CD14-positive monocyte (primary cell): ENCODE data around the gene ASF1B. TPM values are rescaled to one million over a fixed set of nuclear protein-coding genes. Genes with fewer than 3 reads are reported as not detected.

ENCODE experiments used
- DNase-seq, 3 donors: peaks; one replicate each; pipeline ENCODE4 v3.0.0-alpha.2; 2011 to 2022
- H2AFZ ChIP-seq: 2 replicates; pipeline ENCODE4 v1.6.0; 2012; ENCODE audit warnings: mild to moderate bottlenecking, low read depth, low read length, inconsistent platforms; ENCODE audit not compliant: insufficient read depth, poor library complexity, severe bottlenecking
- H3K27ac ChIP-seq, 2 donors: 1 replicate in 1 of 2; 2 replicates in 1 of 2; pipeline ENCODE4 v1.5.1; 2012 to 2013; ENCODE audit warnings: low read length in 2 of 2, control low read depth in 1 of 2, inconsistent platforms in 1 of 2, low read depth in 1 of 2, mild to moderate bottlenecking in 1 of 2
- H3K27me3 ChIP-seq, 2 donors: one replicate each; pipeline versions ENCODE4 v1.6.0 to v1.6.1; 2011 to 2013; ENCODE audit warnings: low read length in 2 of 2; ENCODE audit not compliant: control insufficient read depth in 2 of 2, insufficient read depth in 2 of 2
- H3K36me3 ChIP-seq, 2 donors: replicated peaks in 1 of 2; 1 replicate in 1 of 2; 2 replicates in 1 of 2; pipeline versions ENCODE4 v1.5.1 to v1.6.1; 2012 to 2013; ENCODE audit warnings: low read length in 2 of 2, control low read depth in 1 of 2, inconsistent platforms in 1 of 2, mild to moderate bottlenecking in 1 of 2; ENCODE audit not compliant: insufficient read depth in 2 of 2, control insufficient read depth in 1 of 2
- H3K4me1 ChIP-seq, 2 donors: 1 replicate in 1 of 2; 2 replicates in 1 of 2; pipeline versions ENCODE4 v1.5.1 to v1.6.1; 2012 to 2013; ENCODE audit warnings: low read length in 2 of 2, control low read depth in 1 of 2, inconsistent platforms in 1 of 2, mild to moderate bottlenecking in 1 of 2, moderate library complexity in 1 of 2; ENCODE audit not compliant: insufficient read depth in 2 of 2, control insufficient read depth in 1 of 2
- H3K4me2 ChIP-seq: replicated peaks from 2 replicates; pipeline ENCODE3; 2012; ENCODE audit warnings: low read length, moderate library complexity, mild to moderate bottlenecking; ENCODE audit not compliant: poor library complexity, severe bottlenecking; ENCODE audit errors: extremely low read depth
- H3K4me3 ChIP-seq, 3 experiments: fragments of 200-600 bp in 1 of 3; sonication (generic) in 1 of 3; replicated peaks in 1 of 3; 1 replicate in 2 of 3; 2 replicates in 1 of 3; pipeline ENCODE4 v1.5.1; 2011 to 2013; ENCODE audit warnings: low read length in 3 of 3, mild to moderate bottlenecking in 3 of 3, control low read depth in 2 of 3, low read depth in 2 of 3, inconsistent platforms in 1 of 3, moderate library complexity in 1 of 3
- H3K79me2 ChIP-seq: 2 replicates; pipeline ENCODE4 v1.6.0; 2012; ENCODE audit warnings: mild to moderate bottlenecking, control low read depth, inconsistent platforms, low read length, moderate library complexity; ENCODE audit not compliant: insufficient read depth
- H3K9ac ChIP-seq: 2 replicates; pipeline ENCODE4 v1.6.0; 2017; ENCODE audit warnings: low read length, mild to moderate bottlenecking; ENCODE audit not compliant: insufficient read depth, poor library complexity, severe bottlenecking
- H3K9me3 ChIP-seq, 2 donors: replicated peaks in 1 of 2; 1 replicate in 1 of 2; 2 replicates in 1 of 2; pipeline versions ENCODE4 v1.5.1 to v1.6.1; 2012 to 2013; ENCODE audit warnings: low read length in 2 of 2, control low read depth in 1 of 2; ENCODE audit not compliant: control insufficient read depth in 1 of 2, insufficient read depth in 1 of 2
- H4K20me1 ChIP-seq: 2 replicates; pipeline ENCODE4 v1.6.0; 2012; ENCODE audit warnings: mild to moderate bottlenecking, low read length, control low read depth, moderate library complexity; ENCODE audit not compliant: insufficient read depth
- H3K27ac Mint-ChIP-seq, 7 donors: one replicate each; pipeline ENCODE4 v1.8.0; 2020; ENCODE audit warnings: mild to moderate bottlenecking in 7 of 7, mixed read lengths in 7 of 7, moderate library complexity in 6 of 7, inconsistent platforms in 2 of 7
- H3K27me3 Mint-ChIP-seq, 3 donors: one replicate each; pipeline ENCODE4 v1.8.0; 2021 to 2022; ENCODE audit warnings: low read depth in 3 of 3, mild to moderate bottlenecking in 3 of 3, mixed read lengths in 3 of 3, moderate library complexity in 3 of 3, inconsistent platforms in 1 of 3
- H3K36me3 Mint-ChIP-seq, 2 donors: one replicate each; pipeline ENCODE4 v1.8.0; 2020; ENCODE audit warnings: mixed read lengths in 2 of 2, inconsistent platforms in 1 of 2, mild to moderate bottlenecking in 1 of 2
- H3K4me1 Mint-ChIP-seq: one replicate; pipeline ENCODE4 v1.8.0; 2020; ENCODE audit warnings: mild to moderate bottlenecking, mixed read lengths
- H3K4me3 Mint-ChIP-seq, 2 donors: one replicate each; pipeline ENCODE4 v1.8.0; 2020; ENCODE audit warnings: mild to moderate bottlenecking in 2 of 2, mixed read lengths in 2 of 2, moderate library complexity in 1 of 2
- H3K9me3 Mint-ChIP-seq, 7 donors: one replicate each; pipeline ENCODE4 v1.8.0; 2020 to 2022; ENCODE audit warnings: mixed read lengths in 7 of 7, mild to moderate bottlenecking in 6 of 7, moderate library complexity in 6 of 7, inconsistent platforms in 2 of 7
- CTCF ChIP-seq: fragments of 200-600 bp; IDR thresholded peaks from one replicate; pipeline ENCODE4 v1.8.0; 2022; ENCODE audit warnings: antibody characterized with exemption, mild to moderate bottlenecking
- WGBS: methylation state at CpG from one replicate; pipeline ENCODE4 v1.1.5; 2013; ENCODE audit warnings: missing lambda C conversion rate; ENCODE audit not compliant: insufficient coverage; 5-methylcytosine and 5-hydroxymethylcytosine counted together
- intact Hi-C, 2 donors: fragments of 100-400 bp; cut with micrococcal nuclease; formaldehyde crosslinking; loops; one replicate each; pipeline versions ENCODE4 v1.15.0 to v1.15.1; 2023
- polyA plus RNA-seq, 3 donors: library from polyadenylated mRNA; depleted of rRNA in 1 of 3; unstranded in 2 of 3; stranded (reverse) in 1 of 3; fragments of 300-500 nt in 2 of 3; fragments of >200 nt in 1 of 3; fragmentation: Illumina TruSeq in 2 of 3; gene quantifications; 1 replicate in 2 of 3; 2 replicates in 1 of 3; pipeline ENCODE4 v1.2.3, GENCODE V29; 2012 to 2021

Gene ASF1B
- polyA plus RNA-seq, 3 donors, result 6.3 to 13.4 (median 9.2) TPM

- peaks cover 0 to 22% of the 10 kb centered on the region in 2 donors for H3K27me3 ChIP-seq
- peak overlapping the region; percentile 91 for H2AFZ ChIP-seq
- intact Hi-C loops, result loop anchor here in 1 of 2 donors (5.0 kb wide), 1 partner anchor 191 kb away; no protein-coding TSS in a partner anchor
- peaks cover 61 to 67% of the 10 kb centered on the region in 2 donors for H3K4me1 ChIP-seq
- DNase-seq, result peak; percentile 65 to 66 (median 66)
- Mint-ChIP-seq H3K4me3 (peak overlapping the region; percentile 97 to 99), H3K27ac (peak overlapping the region in 4 of 7 donors; percentile 79 to 89 (median 87)), H3K36me3 (peaks cover 0 to 3% of the 10 kb centered on the region in 2 donors), H3K9me3 (no peaks in the 10 kb centered on the region), H3K4me1 (peaks cover 46% of the 10 kb centered on the region), H3K27me3 (peaks cover 18 to 45% (median 34%) of the 10 kb centered on the region in 3 donors)
- peak overlapping the region; percentile 27 to 56 for H3K27ac ChIP-seq
- H4K20me1 ChIP-seq, result no peaks in the 10 kb centered on the region
- H3K79me2 ChIP-seq, result no peaks in the 10 kb centered on the region
- H3K4me2 ChIP-seq, result peak overlapping the region; percentile 100
- WGBS, result under 1% methylated on average over 106 of the region's 106 CpGs
- no peaks in the 10 kb centered on the region for H3K36me3 ChIP-seq
- peak; percentile 58 for TF ChIP-seq CTCF
- peak overlapping the region; percentile 50 to 95 (median 67) for H3K4me3 ChIP-seq
- H3K9me3 ChIP-seq, result no peaks in the 10 kb centered on the region
- peak overlapping the region; percentile 70 for H3K9ac ChIP-seq
These were observed 63.0 kb downstream of the ASF1B start for GRCh38 chr19:14073261-14073924.

GRCh38 chr19:14072535-14073260, 63.7 kb downstream of the ASF1B start, which contains the start of gene MISP3:
Gene MISP3, plus strand, starts transcription at chr19:14072786. Its CDS starts 524 bp downstream, at chr19:14073310.
- Histone ChIP-seq H3K4me1 (peaks cover 54 to 60% of the 10 kb centered on the region in 2 donors), H4K20me1 (no peaks in the 10 kb centered on the region), H3K9me3 (no peaks in the 10 kb centered on the region), H3K27me3 (peaks cover 0 to 22% of the 10 kb centered on the region in 2 donors), H3K36me3 (no peaks in the 10 kb centered on the region), H2AFZ (peak within 1 kb of the TSS; percentile 91), H3K4me2 (peak within 1 kb of the TSS; percentile 100), H3K79me2 (no peaks in the 10 kb centered on the region), H3K27ac (peak within 1 kb of the TSS in 1 of 2 donors; percentile 56), H3K9ac (peak within 1 kb of the TSS; percentile 70), H3K4me3 (peak within 1 kb of the TSS; percentile 50 to 95 (median 67))
- Mint-ChIP-seq H3K27ac (peak within 1 kb of the TSS in 4 of 7 donors; percentile 32 to 88 (median 76)), H3K9me3 (no peaks in the 10 kb centered on the region), H3K4me1 (peaks cover 39% of the 10 kb centered on the region), H3K4me3 (peak within 1 kb of the TSS; percentile 97 to 99), H3K36me3 (peaks cover 0 to 3% of the 10 kb centered on the region in 2 donors), H3K27me3 (peaks cover 18 to 45% (median 34%) of the 10 kb centered on the region in 3 donors)
- 1% methylated on average over 51 of the region's 51 CpGs for WGBS
- DNase-seq, result peak in 1 of 3 donors; percentile 17
- intact Hi-C loops, result loop anchor here in 1 of 2 donors (5.0 kb wide), 1 partner anchor 190 kb away; no protein-coding TSS in a partner anchor
- TF ChIP-seq CTCF, result no peak
